Mesodermal cell (in vitro differentiated cells): ENCODE measurements around the gene LRRC8D.
A peak's percentile ranks its signal among the peaks of the same experiment; 100 is the strongest.

Experiments
- H3K27ac ChIP-seq: 2 replicates; pipeline ENCODE4 v1.7.0; 2013; ENCODE audit warnings: mild to moderate bottlenecking, low read depth, low read length, moderate library complexity; ENCODE audit not compliant: severe bottlenecking
- H3K36me3 ChIP-seq: 2 replicates; pipeline ENCODE4 v1.7.1; 2013; ENCODE audit warnings: mild to moderate bottlenecking, low read length, moderate library complexity; ENCODE audit not compliant: control insufficient read depth, insufficient read depth
- H3K4me1 ChIP-seq: one replicate; pipeline ENCODE4 v1.7.1; 2013; ENCODE audit warnings: mild to moderate bottlenecking, low read length; ENCODE audit not compliant: insufficient read depth, control insufficient read depth, poor library complexity, severe bottlenecking
- H3K4me3 ChIP-seq: 2 replicates; pipeline ENCODE4 v1.7.0; 2013; ENCODE audit warnings: low read length, control low read depth, mild to moderate bottlenecking; ENCODE audit not compliant: insufficient read depth, poor library complexity, severe bottlenecking; ENCODE audit errors: extremely low read depth
- H3K9me3 ChIP-seq: 2 replicates; pipeline ENCODE4 v1.7.1; 2013; ENCODE audit warnings: mild to moderate bottlenecking, low read length, moderate library complexity; ENCODE audit not compliant: control insufficient read depth
- WGBS, 2 experiments: methylation state at CpG; one replicate each; pipeline ENCODE4 v1.1.5; 2013; ENCODE audit warnings: missing lambda C conversion rate in 2 of 2; ENCODE audit not compliant: insufficient coverage in 2 of 2; 5-methylcytosine and 5-hydroxymethylcytosine counted together

LRRC8D gene

GRCh38 chr1:89871768-89872473, 51.1 kb downstream of the LRRC8D start:
- Histone ChIP-seq H3K4me1 (peaks cover 3% of the 10 kb centered on the region), H3K9me3 (no peaks in the 10 kb centered on the region), H3K36me3 (peaks cover 16% of the 10 kb centered on the region), H3K27ac (no peak overlapping the region), H3K4me3 (no peak overlapping the region)
- 93 to 95% methylated on average over 8 of the region's 9 CpGs for WGBS, 2 experiments

GRCh38 chr1:89872567-89872966, 51.7 kb downstream of the LRRC8D start:
- peaks cover 3% of the 10 kb centered on the region for H3K4me1 ChIP-seq
- no CpG with 5 or more reads among the region's 1 CpG for WGBS, 2 experiments
- no peak overlapping the region for H3K27ac ChIP-seq
- H3K9me3 ChIP-seq, result no peaks in the 10 kb centered on the region
- H3K4me3 ChIP-seq, result no peak overlapping the region
- peaks cover 16% of the 10 kb centered on the region for H3K36me3 ChIP-seq

GRCh38 chr1:89873288-89873687, 52.5 kb downstream of the LRRC8D start:
- H3K36me3 ChIP-seq, result peaks cover 11% of the 10 kb centered on the region
- peak overlapping the region; percentile 11 for H3K27ac ChIP-seq
- H3K4me3 ChIP-seq, result no peak overlapping the region
- peaks cover 3% of the 10 kb centered on the region for H3K4me1 ChIP-seq
- no peaks in the 10 kb centered on the region for H3K9me3 ChIP-seq

GRCh38 chr1:89873770-89874169, 52.9 kb downstream of the LRRC8D start:
- H3K4me1 ChIP-seq, result peaks cover 3% of the 10 kb centered on the region
- no peaks in the 10 kb centered on the region for H3K9me3 ChIP-seq
- H3K36me3 ChIP-seq, result peaks cover 11% of the 10 kb centered on the region
- no peak overlapping the region for H3K4me3 ChIP-seq
- H3K27ac ChIP-seq, result peak overlapping the region; percentile 52
- no CpG with 5 or more reads among the region's 3 CpGs for WGBS, 2 experiments

GRCh38 chr1:89876463-89876862, 55.6 kb downstream of the LRRC8D start:
- Histone ChIP-seq H3K27ac (no peak overlapping the region), H3K36me3 (peaks cover 10% of the 10 kb centered on the region), H3K4me3 (no peak overlapping the region), H3K4me1 (no peaks in the 10 kb centered on the region), H3K9me3 (peaks cover 5% of the 10 kb centered on the region)
- WGBS, 2 experiments, result 100% methylated on average over 1 of the region's 3 CpGs

- no peaks in the 10 kb centered on the region for H3K4me1 ChIP-seq
- H3K9me3 ChIP-seq, result peaks cover 9% of the 10 kb centered on the region
- H3K4me3 ChIP-seq, result no peak overlapping the region
- WGBS, 2 experiments, result 92% methylated on average over 2 of the region's 2 CpGs
- H3K27ac ChIP-seq, result no peak overlapping the region
- H3K36me3 ChIP-seq, result peaks cover 18% of the 10 kb centered on the region
Measured at GRCh38 chr1:89877756-89878155, 56.9 kb downstream of the LRRC8D start.

- Histone ChIP-seq H3K36me3 (peaks cover 18% of the 10 kb centered on the region), H3K4me3 (no peak overlapping the region)
Measured at GRCh38 chr1:89878256-89878655, 57.4 kb downstream of the LRRC8D start.

GRCh38 chr1:89880679-89881078, 59.8 kb downstream of the LRRC8D start:
- H3K4me3 ChIP-seq, result no peak overlapping the region
- peaks cover 8% of the 10 kb centered on the region for H3K4me1 ChIP-seq
- H3K27ac ChIP-seq, result no peak overlapping the region
- peaks cover 17% of the 10 kb centered on the region for H3K36me3 ChIP-seq
- WGBS, 2 experiments, result no CpG with 5 or more reads among the region's 1 CpG
- H3K9me3 ChIP-seq, result peaks cover 9% of the 10 kb centered on the region

More at GRCh38 chr1:89878256-89878655, 57.4 kb downstream of the LRRC8D start:
- H3K27ac ChIP-seq, result no peak overlapping the region
- peaks cover 9% of the 10 kb centered on the region for H3K9me3 ChIP-seq
- H3K4me1 ChIP-seq, result no peaks in the 10 kb centered on the region
- 89 to 100% methylated on average over 1 of the region's 1 CpG for WGBS, 2 experiments

- WGBS, 2 experiments, result 71 to 100% methylated on average over 1 of the region's 1 CpG
- Histone ChIP-seq H3K4me1 (peaks cover 8% of the 10 kb centered on the region), H3K4me3 (no peak overlapping the region), H3K9me3 (peaks cover 9% of the 10 kb centered on the region), H3K36me3 (peaks cover 12% of the 10 kb centered on the region), H3K27ac (no peak overlapping the region)
Measured at GRCh38 chr1:89881415-89882058, 60.7 kb downstream of the LRRC8D start.

GRCh38 chr1:89882348-89883029, 61.7 kb downstream of the LRRC8D start:
- Histone ChIP-seq H3K4me1 (peaks cover 13% of the 10 kb centered on the region), H3K27ac (no peak overlapping the region), H3K36me3 (peaks cover 12% of the 10 kb centered on the region), H3K4me3 (no peak overlapping the region), H3K9me3 (peaks cover 9% of the 10 kb centered on the region)
- 93 to 97% methylated on average over 3 of the region's 6 CpGs for WGBS, 2 experiments

- Histone ChIP-seq H3K36me3 (peaks cover 12% of the 10 kb centered on the region), H3K4me3 (no peak overlapping the region), H3K9me3 (peaks cover 9% of the 10 kb centered on the region), H3K27ac (no peak overlapping the region), H3K4me1 (peaks cover 17% of the 10 kb centered on the region)
- 83 to 84% methylated on average over 3 to 4 of the region's 6 CpGs for WGBS, 2 experiments
Measured at GRCh38 chr1:89883030-89883379, 62.2 kb downstream of the LRRC8D start.
